Brain microvascular endothelial cell (primary cell): Measurements from ENCODE around the gene CERS2.

Experiments
- DNase-seq: peaks from one replicate; pipeline ENCODE4 v3.0.0-alpha.2; 2020
- H3K27ac ChIP-seq: fragments of 250-450 bp; sonication (Bioruptor Pico); 2 replicates; pipeline ENCODE4 v1.5.1; 2020; ENCODE audit warnings: mild to moderate bottlenecking, moderate library complexity
- H3K27me3 ChIP-seq: fragments of 250-450 bp; sonication (Bioruptor Pico); replicated peaks from 2 replicates; pipeline ENCODE4 v1.5.1; 2020; ENCODE audit warnings: mild to moderate bottlenecking
- H3K36me3 ChIP-seq: fragments of 250-450 bp; sonication (Bioruptor Pico); replicated peaks from 2 replicates; pipeline ENCODE4 v1.5.1; 2020; ENCODE audit warnings: mild to moderate bottlenecking
- H3K4me3 ChIP-seq: 2 replicates; pipeline ENCODE4 v1.5.1; 2011; ENCODE audit warnings: low read depth, mild to moderate bottlenecking, control low read depth, low read length, moderate library complexity
- in situ Hi-C: cut with HindIII; loops from 2 replicates; pipeline ENCODE4 v1.10.0; 2017; ENCODE audit warnings: low sequenced_read_pairs, low pct_ligation_motif_present
- TF ChIP-seq, protein P1 (sequence below): IDR thresholded peaks from 2 replicates; pipeline ENCODE4 v1.5.1; 2011; ENCODE audit warnings: low read depth, mild to moderate bottlenecking, moderate library complexity, low read length, control low read depth, inconsistent platforms; ENCODE audit errors: missing control alignments

The CERS2 gene

DNA sequence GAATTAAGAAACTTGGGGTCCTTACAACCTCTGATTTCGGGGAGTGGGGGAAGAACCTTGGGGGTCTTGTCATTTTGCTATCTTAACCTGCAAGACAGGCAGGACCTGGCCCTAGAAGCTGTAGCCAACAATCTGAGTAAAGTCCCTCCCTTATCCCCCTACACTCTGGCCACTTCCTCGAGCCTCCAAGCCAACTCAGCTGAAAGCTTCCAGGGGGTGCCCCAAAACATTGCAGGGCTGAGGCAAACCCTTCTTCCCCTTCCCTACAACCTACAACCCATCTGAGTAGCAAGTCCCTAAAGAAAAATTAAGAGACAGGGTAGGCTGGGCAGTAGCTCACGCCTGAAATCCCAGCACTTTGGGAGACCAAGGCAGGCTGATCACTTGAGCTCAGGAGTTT lies 5.0 kb downstream of the CERS2 start:
- no peak overlapping the region for H3K4me3 ChIP-seq
- in situ Hi-C loops, result no loop called here
- TF ChIP-seq, protein P1, sequence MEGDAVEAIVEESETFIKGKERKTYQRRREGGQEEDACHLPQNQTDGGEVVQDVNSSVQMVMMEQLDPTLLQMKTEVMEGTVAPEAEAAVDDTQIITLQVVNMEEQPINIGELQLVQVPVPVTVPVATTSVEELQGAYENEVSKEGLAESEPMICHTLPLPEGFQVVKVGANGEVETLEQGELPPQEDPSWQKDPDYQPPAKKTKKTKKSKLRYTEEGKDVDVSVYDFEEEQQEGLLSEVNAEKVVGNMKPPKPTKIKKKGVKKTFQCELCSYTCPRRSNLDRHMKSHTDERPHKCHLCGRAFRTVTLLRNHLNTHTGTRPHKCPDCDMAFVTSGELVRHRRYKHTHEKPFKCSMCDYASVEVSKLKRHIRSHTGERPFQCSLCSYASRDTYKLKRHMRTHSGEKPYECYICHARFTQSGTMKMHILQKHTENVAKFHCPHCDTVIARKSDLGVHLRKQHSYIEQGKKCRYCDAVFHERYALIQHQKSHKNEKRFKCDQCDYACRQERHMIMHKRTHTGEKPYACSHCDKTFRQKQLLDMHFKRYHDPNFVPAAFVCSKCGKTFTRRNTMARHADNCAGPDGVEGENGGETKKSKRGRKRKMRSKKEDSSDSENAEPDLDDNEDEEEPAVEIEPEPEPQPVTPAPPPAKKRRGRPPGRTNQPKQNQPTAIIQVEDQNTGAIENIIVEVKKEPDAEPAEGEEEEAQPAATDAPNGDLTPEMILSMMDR, result no peak
- no peaks in the 10 kb centered on the region for H3K27me3 ChIP-seq
- H3K27ac ChIP-seq, result no peak overlapping the region
- H3K36me3 ChIP-seq, result peaks cover 43% of the 10 kb centered on the region
- DNase-seq, result no peak

DNA sequence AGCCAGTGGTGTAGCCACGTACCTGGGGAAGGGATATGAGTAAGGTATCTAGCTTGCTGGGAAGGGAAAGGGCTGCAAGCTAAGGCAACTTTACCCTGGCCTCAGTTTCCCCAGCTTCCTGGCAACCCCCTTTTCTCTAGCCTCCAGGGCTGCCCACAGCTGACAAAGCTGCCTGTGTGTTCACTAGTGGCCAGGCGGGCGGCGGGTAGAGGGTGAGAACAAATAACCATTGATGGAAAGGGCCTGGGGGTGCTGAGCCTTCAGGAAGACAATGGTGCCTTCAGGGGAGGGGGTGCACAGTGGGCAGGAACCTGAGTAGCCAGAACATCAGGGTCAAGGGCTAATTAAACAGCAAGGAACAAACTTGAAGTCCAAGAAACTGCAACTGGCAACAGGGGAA lies 6.1 kb downstream of the CERS2 start:
- in situ Hi-C loops, result no loop called here
- H3K36me3 ChIP-seq, result peaks cover 54% of the 10 kb centered on the region
- no peak overlapping the region for H3K4me3 ChIP-seq
- no peaks in the 10 kb centered on the region for H3K27me3 ChIP-seq
- TF ChIP-seq, protein P1, result no peak
- no peak for DNase-seq
- H3K27ac ChIP-seq, result no peak overlapping the region

DNA sequence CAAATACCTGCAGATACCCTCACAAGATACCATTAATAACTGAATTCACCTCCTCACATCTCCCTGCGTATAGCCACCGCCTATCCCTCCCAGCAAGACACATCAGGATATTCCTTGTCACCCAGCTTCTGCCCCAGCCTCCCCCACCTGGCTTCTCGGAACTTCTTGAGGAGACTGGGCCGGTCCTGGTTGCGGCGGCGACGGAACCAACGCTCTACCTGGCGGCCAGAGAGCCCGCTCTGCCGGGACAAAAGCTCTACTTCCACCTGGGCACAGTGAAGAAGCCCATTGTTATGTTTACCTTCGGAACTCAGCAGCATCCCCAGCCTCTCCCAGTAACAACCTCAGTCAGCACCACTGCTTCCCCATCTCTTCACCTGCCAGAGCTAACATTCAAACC lies 6.7 kb downstream of the CERS2 start:
- Histone ChIP-seq H3K36me3 (peaks cover 60% of the 10 kb centered on the region), H3K4me3 (no peak overlapping the region), H3K27ac (no peak overlapping the region), H3K27me3 (no peaks in the 10 kb centered on the region)
- TF ChIP-seq, protein P1, result no peak
- in situ Hi-C loops, result no loop called here
- DNase-seq, result no peak

DNA sequence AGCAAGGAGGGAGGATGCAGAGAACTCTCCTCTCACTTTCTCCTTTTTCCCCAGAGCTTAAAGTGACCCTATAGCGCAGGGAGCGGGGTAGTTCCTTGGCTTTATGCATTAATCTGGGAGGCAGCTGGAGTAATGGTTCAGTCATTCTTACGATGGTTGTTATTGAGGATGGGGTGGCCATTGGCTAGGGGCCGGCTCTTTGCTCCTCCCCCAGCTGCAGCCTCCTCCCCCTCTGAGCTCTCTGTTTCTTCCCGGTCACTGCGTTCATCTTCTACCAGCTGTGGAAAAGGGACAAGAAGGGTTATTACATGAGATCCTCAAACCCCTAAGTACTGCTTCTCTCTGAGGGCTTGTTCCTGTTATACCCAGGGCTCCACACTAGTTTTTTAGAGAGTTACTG lies 8.6 kb downstream of the CERS2 start:
- no peaks in the 10 kb centered on the region for H3K27me3 ChIP-seq
- no peak for DNase-seq
- in situ Hi-C loops, result no loop called here
- H3K36me3 ChIP-seq, result peaks cover 76% of the 10 kb centered on the region
- no peak overlapping the region for H3K4me3 ChIP-seq
- TF ChIP-seq, protein P1, result no peak
- no peak overlapping the region for H3K27ac ChIP-seq

DNA sequence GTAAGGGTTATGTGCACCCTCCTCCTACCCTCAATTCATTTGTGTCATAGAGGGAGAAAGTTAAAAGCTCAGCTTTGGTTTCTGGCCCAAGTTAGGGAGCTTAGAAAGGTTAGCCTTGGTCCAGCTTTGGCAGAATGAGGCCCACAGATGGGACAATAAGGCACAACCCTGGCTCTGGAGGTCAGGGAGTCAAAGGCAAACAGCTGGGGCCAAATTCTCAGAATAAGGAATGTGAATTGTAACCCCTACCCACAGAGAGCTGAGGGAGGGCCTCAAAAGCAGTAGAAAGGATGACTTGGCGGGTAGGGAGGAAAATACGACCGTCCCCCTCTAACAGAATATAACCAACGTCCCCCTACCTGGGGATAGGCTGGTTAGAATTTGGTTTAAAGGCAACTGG lies 9.0 kb downstream of the CERS2 start:
- no peak for DNase-seq
- H3K27ac ChIP-seq, result no peak overlapping the region
- TF ChIP-seq, protein P1, result no peak
- no peaks in the 10 kb centered on the region for H3K27me3 ChIP-seq
- no peak overlapping the region for H3K4me3 ChIP-seq
- peaks cover 80% of the 10 kb centered on the region for H3K36me3 ChIP-seq
- in situ Hi-C loops, result no loop called here

DNA sequence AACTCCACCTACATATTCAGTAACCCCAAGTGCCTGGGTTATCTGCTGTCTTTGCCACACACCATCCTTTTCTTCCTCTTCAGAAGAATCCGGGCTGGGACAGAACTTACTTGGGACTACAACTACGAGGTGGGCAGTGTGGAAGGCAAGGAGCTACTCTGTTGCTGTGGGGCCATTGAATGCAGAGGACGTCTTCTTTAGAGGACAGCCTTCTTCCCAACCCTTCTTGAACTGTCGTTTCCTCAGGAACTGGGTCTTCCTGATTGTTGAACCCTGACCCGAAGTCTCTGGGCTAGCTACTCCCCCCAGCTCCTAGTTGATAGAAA lies 10.5 kb downstream of the CERS2 start:
- Histone ChIP-seq H3K27ac (no peak overlapping the region), H3K4me3 (no peak overlapping the region), H3K36me3 (peaks cover 93% of the 10 kb centered on the region), H3K27me3 (no peaks in the 10 kb centered on the region)
- TF ChIP-seq, protein P1, result no peak
- DNase-seq, result no peak
- in situ Hi-C loops, result no loop called here
